Kidney glomerular epithelial cell (primary cell): ENCODE measurements around the gene IFT27.

ENCODE experiments used
- DNase-seq: peaks from one replicate; lab custom pipeline; 2025; lab: John Stamatoyannopoulos, UW

IFT27 gene

DNA sequence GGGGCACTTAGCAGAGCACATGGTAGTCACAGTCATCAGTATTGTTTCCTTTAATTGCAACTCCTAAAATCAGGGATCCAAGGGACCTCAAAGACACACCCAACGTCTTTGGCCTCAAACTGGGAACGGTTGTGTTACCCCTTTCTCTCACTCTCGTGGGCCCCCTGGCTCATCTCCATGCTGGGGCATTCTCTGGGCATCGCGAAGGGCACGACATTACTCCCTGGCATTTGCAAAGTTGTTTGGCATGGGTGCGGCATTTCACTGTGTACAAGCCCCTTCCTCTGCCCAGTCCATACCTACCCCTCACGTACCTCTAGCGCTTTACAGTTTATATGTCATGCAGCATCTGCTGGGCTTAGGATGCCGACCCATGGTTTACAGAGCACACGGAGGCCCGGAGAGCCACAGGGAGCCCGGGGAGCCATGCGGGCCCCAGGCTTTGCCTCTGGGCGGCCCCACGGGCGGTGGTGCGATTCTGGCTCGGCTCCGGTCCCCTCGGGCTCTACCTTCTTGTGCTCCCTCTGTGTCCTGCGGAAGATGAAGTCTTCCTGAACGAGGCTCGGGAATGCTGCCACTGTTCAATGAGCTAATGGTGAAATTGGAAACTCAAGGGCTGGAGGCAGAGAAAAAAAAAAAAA lies 50.4 kb downstream of the IFT27 start:
- no peak for DNase-seq

DNA sequence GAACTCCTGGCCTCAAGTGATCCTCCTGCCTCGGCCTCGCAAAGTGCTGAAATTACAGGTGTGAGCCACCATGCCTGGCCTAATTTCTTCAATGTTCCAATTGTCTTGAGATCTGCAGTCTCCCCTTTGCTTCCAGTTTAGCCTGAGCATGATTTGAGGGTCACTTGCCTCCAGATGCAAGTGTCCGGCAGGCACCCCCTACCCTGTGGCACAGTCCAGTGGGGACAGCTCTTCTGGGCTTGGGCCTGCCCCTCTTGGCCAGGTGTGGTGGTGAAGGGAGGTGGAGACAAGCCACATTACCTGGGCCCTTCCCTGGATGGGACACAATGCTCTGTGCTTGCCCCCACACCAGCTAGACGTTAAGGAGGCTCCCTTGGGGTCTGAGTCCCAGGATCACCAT lies 51.1 kb downstream of the IFT27 start:
- no peak for DNase-seq

DNA sequence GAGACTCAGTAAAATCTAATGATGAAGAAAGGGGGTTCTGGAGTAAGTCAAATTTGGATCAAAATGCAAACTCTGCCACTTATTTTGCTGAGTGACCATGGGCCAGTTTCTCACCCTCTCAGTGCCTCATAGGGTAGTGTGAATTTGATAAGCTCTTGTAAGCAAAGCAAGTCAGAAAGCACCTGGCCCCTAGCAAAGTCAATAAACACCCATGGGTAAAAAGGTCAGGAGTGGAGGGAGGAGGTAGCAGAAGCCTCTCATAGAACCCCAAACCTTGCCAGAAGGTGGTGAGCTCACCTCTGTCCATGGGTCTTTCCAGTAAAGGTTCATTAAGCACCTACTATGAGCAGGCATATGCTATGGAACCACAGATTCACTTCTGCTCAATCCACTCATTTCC lies 53.9 kb downstream of the IFT27 start:
- DNase-seq = no peak

DNA sequence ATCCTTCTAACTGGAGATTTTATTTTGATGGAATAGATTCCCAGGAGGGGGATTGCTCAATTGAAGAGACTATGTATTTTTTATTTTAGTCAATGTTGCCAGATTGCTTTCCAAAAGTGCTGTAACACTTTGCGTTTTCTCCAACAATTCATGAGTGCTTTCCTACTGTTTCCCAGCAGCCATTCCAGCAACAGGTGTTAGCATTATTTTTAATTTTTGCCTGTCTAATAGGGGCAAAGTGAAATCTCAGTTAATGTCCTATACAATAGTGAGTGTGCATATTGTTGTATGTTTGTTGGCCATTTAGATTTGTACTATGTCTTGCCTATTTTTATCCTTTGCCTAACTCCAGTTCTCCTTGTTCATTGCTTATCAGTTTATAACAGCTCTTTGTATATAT lies 60.3 kb downstream of the IFT27 start:
- DNase-seq = no peak

DNA sequence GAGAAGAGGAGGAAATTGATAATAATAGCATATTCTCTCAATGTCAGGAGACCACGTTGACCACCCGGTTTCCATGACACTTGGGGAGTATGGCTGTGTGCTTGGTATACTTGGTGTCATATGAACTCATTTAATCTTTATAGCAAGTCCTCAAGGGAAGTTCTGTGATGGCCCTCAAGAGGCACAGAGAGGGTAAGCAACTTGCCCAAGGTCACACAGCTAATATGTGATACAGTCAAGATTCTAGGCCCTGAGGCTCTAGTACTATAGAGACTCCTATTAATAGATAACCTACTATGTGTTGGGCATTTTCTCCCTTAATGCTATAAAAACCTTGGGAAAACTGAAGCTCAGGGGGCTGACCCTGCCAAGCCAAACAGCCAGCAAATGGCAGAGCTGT lies 61.8 kb downstream of the IFT27 start:
- DNase-seq = no peak

DNA sequence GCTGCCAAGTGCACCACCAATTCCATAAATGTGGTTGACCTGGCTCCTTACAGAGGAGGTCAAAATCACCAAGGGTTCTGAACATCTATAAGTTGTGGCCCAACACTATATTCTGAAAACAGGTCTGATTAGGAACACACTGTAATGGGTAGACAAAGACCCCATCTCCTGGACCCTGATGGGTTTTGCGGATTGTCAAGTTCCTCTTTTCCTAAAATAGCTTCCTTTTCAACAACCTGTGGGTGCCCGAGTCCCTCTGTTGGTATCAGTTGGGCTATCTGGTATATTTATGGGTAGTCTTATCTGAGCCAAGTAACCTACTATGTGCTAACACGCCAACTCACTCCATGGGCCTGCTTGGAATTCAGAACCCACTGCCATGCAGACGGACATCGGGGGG lies 62.5 kb downstream of the IFT27 start:
- DNase-seq = no peak
